Fibroblast of pulmonary artery (primary cell): Measurements from ENCODE around the gene TMEM51.

Experiments used
- DNase-seq: peaks from one replicate; pipeline ENCODE4 v3.0.0-alpha.2; 2010; ENCODE audit warnings: low read depth
- H3K4me3 ChIP-seq: replicated peaks from 2 replicates; pipeline ENCODE4 v1.5.1; 2011; ENCODE audit warnings: low read depth, mild to moderate bottlenecking, control low read depth, low read length, moderate library complexity
- TF ChIP-seq, protein P1 (sequence below): IDR thresholded peaks from 2 replicates; pipeline ENCODE4 v1.5.1; 2011; ENCODE audit warnings: mild to moderate bottlenecking, control low read depth, low read length, inconsistent platforms; ENCODE audit errors: missing control alignments

The TMEM51 gene

DNA sequence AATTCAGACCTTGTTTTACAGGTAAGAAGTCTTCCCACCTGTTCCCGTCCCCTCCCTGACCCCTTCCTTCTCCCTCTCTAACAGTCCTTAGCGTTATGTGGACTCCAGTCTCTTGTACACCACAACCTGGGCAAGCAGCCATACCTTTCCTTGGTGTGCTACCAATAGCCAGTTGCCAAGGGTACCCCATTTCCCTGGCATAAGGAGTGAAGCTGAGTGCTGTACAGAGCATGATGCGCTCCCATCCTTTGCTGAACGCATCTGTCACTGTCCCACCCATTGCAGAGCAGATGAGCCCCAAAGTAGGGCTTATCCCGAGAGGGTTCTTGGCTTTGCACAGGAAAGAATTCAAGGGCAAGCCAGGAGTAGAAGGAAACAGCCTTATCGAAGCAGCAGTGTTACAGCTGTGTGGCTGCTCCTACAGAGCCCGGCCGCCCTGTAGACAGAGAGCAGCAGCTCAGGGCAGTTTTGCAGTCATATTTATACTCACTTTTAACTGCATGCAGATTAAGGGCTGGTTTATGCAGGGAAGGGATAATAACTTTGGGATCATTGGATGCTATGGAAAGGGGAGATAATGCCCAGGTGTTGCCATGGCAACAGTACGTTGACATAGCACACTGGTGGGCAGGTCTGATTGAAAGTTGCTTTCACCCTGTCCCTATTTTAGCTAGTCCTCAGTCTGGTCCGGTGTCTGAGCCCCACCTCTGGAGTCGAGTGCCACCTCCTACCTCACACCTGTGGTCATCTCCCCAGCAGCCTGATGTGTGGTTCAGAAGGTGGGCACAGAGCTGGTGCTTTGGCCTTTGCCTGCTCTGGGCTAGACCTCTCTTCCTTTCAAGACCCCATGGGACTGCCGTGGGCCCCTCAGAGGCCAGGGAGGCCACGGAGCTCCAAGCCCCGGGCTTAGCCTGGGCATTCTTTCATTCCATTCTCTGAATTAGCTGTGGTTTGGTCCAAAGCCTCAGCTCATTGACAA, 98.6 kb downstream of the TMEM51 start:
- DNase-seq, result no peak
- no peak overlapping the region for H3K4me3 ChIP-seq
- TF ChIP-seq, protein P1, sequence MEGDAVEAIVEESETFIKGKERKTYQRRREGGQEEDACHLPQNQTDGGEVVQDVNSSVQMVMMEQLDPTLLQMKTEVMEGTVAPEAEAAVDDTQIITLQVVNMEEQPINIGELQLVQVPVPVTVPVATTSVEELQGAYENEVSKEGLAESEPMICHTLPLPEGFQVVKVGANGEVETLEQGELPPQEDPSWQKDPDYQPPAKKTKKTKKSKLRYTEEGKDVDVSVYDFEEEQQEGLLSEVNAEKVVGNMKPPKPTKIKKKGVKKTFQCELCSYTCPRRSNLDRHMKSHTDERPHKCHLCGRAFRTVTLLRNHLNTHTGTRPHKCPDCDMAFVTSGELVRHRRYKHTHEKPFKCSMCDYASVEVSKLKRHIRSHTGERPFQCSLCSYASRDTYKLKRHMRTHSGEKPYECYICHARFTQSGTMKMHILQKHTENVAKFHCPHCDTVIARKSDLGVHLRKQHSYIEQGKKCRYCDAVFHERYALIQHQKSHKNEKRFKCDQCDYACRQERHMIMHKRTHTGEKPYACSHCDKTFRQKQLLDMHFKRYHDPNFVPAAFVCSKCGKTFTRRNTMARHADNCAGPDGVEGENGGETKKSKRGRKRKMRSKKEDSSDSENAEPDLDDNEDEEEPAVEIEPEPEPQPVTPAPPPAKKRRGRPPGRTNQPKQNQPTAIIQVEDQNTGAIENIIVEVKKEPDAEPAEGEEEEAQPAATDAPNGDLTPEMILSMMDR, result no peak

- H3K4me3 ChIP-seq, result no peak overlapping the region
- no peak for DNase-seq
- TF ChIP-seq, protein P1, result no peak
Observed at GRCh38 chr1:15254559-15254958, 101.0 kb downstream of the TMEM51 start.

- TF ChIP-seq, protein P1, result no peak
Observed at GRCh38 chr1:15255582-15256149, 102.1 kb downstream of the TMEM51 start.

DNA sequence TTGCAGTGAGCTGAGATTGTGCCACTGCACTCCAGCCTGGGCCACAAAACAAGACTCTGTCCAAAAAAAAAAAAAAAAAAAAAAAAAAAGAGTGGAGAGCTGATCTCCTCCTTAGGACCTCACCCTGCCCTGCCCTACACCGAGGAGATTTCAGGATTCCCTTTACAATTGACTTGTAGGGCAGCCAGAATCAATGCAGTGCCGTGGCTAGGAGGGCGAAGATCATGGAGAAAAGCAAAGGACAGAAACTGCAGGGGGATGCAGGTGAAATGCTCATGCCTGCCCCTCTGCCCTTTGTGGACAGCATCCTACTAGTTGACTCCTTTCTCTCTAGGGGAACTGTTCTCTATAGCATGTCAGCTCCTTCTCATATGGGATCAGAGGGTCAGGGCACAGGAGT, 103.0 kb downstream of the TMEM51 start:
- TF ChIP-seq, protein P1, result no peak
- no peak overlapping the region for H3K4me3 ChIP-seq
- no peak for DNase-seq

More at GRCh38 chr1:15255582-15256149, 102.1 kb downstream of the TMEM51 start:
- no peak overlapping the region for H3K4me3 ChIP-seq
- no peak for DNase-seq

DNA sequence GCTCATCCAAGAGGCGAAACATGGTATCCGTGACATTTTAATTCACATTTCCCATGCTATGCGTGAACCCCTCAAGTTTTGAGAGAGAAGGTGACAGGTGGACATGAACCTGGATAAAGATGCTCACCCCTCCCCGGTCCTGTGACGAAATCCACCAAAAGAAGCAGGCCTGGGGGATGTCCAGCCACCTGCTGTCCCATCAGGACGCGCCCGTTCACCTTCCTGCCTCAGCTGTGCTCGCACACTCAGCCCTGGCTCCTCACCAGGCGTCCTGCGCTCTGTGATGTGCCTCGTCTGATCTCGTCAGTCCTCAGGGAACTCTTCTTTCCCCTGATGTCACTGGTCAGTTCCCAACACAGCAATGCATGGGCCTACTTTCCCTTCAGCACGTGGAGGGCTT, 103.8 kb downstream of the TMEM51 start:
- TF ChIP-seq, protein P1, result no peak
- H3K4me3 ChIP-seq, result no peak overlapping the region
- DNase-seq, result no peak

GRCh38 chr1:15258833-15259621, 105.5 kb downstream of the TMEM51 start:
- TF ChIP-seq, protein P1, result no peak
- H3K4me3 ChIP-seq, result no peak overlapping the region
- DNase-seq, result no peak
